RWPE1 (cell line): Measurements from ENCODE around the gene UBE4A.

ENCODE experiments used
- CTCF ChIA-PET: fragments of 350-600 bp; sonication (Branson Sonifier 250); formaldehyde crosslinking; extraction: SDS; loops from one replicate; lab custom pipeline; 2021; lab: Yijun Ruan, JAX
- POLR2A ChIA-PET: fragments of 400-600 bp; formaldehyde crosslinking; extraction: SDS; loops from one replicate; lab custom pipeline; 2020; ENCODE audit warnings: antibody characterized with exemption; ENCODE audit not compliant: low non-redundant PET; lab: Yijun Ruan, JAX
- DNase-seq: peaks from one replicate; pipeline ENCODE4 v3.0.0; 2012; ENCODE audit warnings: low spot score
- H3K27ac ChIP-seq: fragments of 450-650 bp; 2 replicates; pipeline ENCODE4 v1.5.1; 2017
- CTCF ChIP-seq: fragments of 450-650 bp; conservative IDR thresholded peaks from 2 replicates; pipeline ENCODE4 v1.5.1; 2017; ENCODE audit warnings: low read depth, mild to moderate bottlenecking

The UBE4A gene

DNA sequence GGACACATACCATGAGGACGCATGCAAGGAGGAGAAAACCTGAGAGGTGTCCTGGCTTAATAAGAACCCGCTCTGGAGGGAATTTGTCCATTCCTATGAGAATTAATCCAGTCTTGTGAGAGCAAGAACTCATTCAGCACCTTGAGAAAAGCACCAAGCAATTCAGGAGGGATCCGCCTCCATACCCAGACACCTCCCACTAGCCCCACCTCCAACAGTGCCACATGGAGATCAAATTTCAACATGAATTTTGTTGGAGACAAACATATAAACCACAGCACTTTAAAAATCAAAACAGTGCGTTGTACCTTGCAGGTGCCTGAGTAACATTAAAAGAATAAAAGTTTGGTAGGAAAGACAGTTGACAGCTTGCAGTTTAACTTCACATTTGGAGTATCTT is 11.4 kb downstream of the UBE4A start:
- H3K27ac ChIP-seq: no peak overlapping the region
- CTCF ChIA-PET: interaction anchor here (0.5 kb wide), 1 partner anchor 89 kb away, joined by 3 read pairs; no protein-coding TSS in a partner anchor
- DNase-seq: peak; percentile 8
- TF ChIP-seq CTCF: no peak
- POLR2A ChIA-PET: no interaction called here

GRCh38 chr11:118373263-118373662 is 13.9 kb downstream of the UBE4A start:
- TF ChIP-seq CTCF: no peak
- POLR2A ChIA-PET: no interaction called here
- CTCF ChIA-PET: no interaction called here
- H3K27ac ChIP-seq: no peak overlapping the region
- DNase-seq: no peak

DNA sequence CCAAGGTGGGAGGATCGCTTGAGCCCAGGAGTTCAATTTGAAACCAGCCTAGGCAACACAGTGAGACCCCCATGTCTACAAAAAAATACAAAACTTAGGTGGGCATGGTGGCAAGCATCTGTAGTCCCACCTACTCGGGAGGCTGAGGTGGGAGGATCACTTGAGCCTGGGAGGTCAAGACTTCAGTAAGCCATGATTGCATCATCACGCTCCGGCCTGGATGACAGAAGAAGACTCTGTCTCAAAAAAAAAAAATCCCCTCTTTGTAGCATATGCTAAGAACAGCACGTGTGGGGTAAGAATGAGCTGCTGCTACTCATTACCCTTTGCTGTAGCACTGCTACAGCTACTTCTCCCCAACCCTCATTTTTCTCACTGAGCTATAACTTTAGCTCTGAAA is 14.5 kb downstream of the UBE4A start:
- CTCF ChIA-PET: interaction anchor here (0.5 kb wide), 1 partner anchor 8 kb away, joined by 3 read pairs; no protein-coding TSS in a partner anchor
- POLR2A ChIA-PET: no interaction called here
- H3K27ac ChIP-seq: no peak overlapping the region
- no peak for TF ChIP-seq CTCF
- DNase-seq: no peak

- H3K27ac ChIP-seq: no peak overlapping the region
- POLR2A ChIA-PET: no interaction called here
- no peak for TF ChIP-seq CTCF
- CTCF ChIA-PET: no interaction called here
- DNase-seq: no peak
These were observed 15.3 kb downstream of the UBE4A start for GRCh38 chr11:118374729-118375128.

GRCh38 chr11:118375978-118376377 is 16.6 kb downstream of the UBE4A start:
- DNase-seq: no peak
- POLR2A ChIA-PET: no interaction called here
- CTCF ChIA-PET: interaction anchor here (0.7 kb wide), 1 partner anchor 178 kb away, joined by 3 read pairs; no protein-coding TSS in a partner anchor
- no peak overlapping the region for H3K27ac ChIP-seq
- TF ChIP-seq CTCF: no peak

DNA sequence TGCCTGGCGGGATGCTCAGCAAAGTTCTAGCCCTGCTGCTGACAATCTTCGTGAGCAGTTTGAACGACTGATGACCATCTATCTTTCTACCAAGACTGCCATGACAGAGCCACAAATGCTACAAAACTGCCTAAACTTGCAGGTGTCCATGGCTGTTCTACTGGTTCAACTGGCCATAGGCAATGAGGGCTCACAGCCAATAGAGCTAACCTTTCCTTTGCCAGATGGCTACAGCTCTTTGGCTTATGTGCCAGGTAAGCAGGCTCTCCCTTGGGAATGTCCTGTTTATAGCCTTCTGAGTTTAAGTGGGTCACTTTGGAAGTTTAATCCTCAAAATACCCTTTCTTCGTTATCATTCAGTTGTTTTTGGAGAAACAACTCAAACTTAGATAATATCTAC is 20.1 kb downstream of the UBE4A start:
- CTCF ChIA-PET: no interaction called here
- DNase-seq: no peak
- H3K27ac ChIP-seq: no peak overlapping the region
- no peak for TF ChIP-seq CTCF
- POLR2A ChIA-PET: no interaction called here
